ENCODE measurements around the gene CHGA.

The CHGA gene, protein sequence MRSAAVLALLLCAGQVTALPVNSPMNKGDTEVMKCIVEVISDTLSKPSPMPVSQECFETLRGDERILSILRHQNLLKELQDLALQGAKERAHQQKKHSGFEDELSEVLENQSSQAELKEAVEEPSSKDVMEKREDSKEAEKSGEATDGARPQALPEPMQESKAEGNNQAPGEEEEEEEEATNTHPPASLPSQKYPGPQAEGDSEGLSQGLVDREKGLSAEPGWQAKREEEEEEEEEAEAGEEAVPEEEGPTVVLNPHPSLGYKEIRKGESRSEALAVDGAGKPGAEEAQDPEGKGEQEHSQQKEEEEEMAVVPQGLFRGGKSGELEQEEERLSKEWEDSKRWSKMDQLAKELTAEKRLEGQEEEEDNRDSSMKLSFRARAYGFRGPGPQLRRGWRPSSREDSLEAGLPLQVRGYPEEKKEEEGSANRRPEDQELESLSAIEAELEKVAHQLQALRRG

DNA sequence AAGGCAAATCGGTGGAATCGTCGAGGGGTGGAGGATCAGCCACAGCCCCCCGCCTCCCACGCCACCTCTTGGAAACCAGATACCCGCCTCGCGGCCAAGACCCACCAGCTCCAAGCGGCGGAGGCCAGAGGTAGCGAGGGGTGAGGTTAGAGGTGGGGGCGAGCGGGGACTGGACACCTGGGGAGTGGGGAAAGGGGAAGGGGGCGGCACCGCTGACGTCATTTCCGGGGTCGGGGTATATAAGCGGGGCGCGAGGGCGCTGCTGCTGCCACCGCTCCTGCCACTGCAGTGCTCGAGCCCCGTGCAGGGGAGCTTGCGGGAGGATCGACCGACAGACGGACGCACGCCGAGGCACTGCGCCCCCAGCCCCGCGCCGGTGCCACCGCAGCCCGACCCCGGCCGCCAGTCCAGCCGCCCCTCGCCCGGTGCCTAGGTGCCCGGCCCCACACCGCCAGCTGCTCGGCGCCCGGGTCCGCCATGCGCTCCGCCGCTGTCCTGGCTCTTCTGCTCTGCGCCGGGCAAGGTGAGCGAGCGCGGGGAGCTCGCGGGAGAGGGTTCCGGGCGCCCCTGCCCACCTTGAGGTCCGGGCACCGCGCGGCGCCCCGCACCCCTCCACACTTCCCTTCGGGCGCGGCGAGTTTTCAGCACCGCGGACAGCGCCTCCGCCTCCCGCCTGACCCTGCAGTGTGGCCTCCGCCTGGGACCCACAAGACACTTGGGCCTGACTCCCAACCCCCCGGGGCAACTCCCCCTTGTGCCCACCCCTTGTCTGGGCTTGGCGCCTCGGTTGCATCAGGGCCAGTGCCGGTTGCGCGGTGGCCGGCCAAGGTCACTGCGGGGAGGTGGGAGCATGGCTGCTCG, at the start of gene CHGA:
Gene CHGA (plus strand): TSS at position 268 of the 861 bp plus-strand sequence. CDS start 210 bp downstream, at position 478.
- DNase-seq, result peak; percentile 17 to 18

GRCh38 chr14:92874962-92875661, 47.8 kb upstream of the CHGA start:
- DNase-seq, result no peak

- DNase-seq, result no peak
Measured at GRCh38 chr14:92877757-92878431, 45.1 kb upstream of the CHGA start.

GRCh38 chr14:92880351-92880750, 42.6 kb upstream of the CHGA start:
- DNase-seq, result no peak

GRCh38 chr14:92880851-92881250, 42.1 kb upstream of the CHGA start:
- no peak for DNase-seq

DNA sequence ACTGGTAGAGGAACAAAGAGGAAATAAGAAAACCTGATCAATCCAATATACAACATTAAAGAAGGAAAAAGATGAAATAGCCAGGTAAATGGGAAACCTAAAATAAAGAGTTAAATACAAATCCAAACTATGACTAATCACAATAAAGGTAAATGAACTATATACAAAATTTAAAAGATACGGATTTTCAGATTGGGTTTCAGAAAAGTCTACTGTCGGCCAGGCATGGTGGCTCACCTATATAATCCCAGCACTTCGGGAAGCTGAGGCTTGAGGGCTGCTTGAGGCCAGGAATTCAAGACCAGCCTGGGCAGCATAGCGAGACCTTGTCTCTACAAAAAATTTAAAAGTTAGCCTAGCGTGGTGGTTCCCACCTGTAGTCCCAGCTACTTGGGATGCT, 39.9 kb upstream of the CHGA start:
- DNase-seq, result no peak

- DNase-seq, result no peak
Measured at GRCh38 chr14:92884410-92884809, 38.5 kb upstream of the CHGA start.

DNA sequence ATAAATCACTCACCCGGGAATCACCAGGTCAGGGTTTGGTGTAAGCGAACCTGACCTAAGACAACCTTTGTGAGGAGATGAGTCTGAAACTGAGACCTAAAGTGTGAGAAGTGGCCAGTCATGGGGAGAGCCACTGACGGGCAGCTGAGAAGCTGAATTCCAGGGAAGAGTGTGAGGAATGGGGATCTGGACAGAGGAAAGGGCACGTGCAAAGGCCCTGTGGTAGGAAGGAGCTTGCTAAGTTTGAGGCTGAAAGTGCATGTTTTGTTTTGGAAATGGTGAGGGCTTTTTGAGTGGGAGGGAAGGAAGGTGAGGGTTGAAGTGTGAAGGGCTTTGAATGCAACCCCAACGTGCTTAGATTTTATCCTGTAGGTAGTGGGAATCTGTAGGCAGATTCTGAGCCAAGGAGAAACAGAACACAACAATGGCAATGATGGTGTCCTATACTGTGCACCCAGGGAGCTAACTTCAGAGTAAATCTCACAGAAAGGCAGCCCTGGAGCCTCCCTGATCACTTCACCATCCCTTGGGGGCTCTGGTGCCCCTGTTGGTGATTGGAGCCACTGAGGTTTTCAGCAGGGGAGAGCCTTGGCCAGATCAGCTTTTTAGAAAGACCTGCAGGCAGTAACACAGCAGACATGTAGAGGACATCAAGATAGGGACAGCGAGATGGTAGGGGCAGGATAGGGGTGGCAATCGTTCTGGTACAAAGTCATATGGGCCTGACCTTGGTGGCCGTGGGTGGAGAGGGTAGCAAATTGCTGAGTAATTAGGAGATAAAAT, 37.5 kb upstream of the CHGA start:
- no peak for DNase-seq

- DNase-seq, result no peak
Measured at GRCh38 chr14:92886337-92886736, 36.6 kb upstream of the CHGA start.

DNA sequence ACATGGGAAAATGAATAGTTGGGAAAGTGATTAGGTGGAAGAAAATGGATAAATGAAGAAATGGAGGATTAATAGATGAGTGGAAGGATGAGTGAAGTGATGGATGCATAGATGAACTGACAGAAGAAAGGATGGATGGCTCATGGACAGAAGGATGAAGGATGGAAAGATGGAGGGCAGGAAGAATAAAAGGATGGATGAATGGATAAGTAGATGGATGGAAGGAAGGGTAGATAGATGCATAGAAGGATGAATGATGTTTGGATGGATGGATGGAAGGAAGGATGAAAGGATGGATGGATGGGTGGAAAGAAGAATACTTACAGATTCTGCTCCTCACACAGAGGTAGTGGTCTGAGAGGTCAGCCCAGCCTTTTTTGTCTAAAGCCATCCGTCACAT, 35.8 kb upstream of the CHGA start:
- DNase-seq, result no peak

DNA sequence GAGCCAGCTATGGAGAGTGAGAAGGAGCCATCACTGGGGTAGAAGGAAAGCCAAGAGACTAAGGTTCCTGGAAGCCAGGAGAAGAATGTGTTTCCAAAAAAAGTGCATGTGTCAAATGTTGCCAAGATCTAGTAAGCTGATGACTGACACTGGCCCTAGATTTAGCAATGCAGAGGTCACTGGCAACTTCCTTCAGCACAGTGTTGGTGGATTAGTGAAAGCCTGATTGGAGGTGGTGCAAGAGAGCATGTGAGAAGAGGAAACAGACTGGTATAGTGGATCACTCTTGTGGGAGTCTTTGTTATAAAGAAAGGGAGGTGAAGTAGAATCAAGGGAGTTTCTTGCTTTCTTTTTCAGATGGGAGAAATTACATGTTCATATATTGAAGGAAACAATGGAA, 34.1 kb upstream of the CHGA start:
- DNase-seq, result no peak

DNA sequence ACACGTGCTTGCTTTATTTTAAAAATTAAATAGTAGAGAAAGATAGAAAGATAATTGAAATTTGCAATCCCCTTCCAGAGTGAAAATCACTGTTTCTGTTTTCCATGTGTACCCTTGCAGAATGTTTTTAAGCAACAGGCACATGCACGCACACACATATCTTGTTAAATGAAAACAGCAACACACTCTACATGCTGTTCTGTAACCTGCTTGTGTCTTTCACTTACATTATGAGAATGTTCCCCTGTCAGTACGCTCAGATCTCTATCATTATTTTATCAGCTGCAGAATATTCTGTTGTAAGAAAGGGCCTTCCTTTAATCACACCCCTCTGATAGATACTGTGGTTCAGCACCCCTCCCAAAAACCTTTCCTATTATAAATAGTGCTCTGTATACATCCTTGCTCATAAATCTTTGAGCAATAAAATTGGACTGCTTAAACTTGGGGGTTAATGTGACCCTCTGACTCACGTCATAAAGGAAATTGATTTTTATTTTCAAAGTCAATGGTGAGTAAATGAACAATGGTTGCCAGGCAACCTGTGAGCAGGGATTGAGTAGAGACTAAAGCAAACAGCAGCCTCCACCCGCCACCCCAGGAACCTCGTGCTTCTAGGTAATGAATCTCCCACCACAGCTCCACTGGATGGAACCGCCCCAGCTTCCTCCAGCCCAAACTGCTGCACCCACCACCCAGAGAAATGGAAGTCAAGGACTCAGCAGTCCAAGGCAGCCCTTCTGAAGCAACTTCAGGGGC, 31.9 kb upstream of the CHGA start:
- peak in 1 of 2 donors; percentile 11 for DNase-seq

DNA sequence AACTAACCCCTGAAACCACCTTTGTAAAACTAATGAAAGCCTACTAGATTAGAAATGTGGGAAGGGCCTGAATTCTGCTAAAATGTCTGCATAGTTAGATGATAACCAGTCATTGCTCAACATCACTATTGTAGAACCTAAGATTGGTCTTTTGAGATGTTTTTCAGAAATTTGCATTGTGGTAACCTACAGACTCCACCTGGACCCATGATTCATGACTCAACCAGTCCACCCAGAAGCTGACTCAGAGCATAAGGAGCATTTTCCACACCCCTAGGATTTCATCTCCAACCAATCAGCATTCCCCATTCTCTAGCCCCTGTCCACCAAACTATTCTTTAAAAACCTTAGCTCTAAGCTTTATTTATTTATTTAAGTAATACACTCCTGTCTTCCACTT, 30.4 kb upstream of the CHGA start:
- no peak for DNase-seq

- DNase-seq, result no peak
Measured at GRCh38 chr14:92895352-92895878, 27.5 kb upstream of the CHGA start.

- peak in 1 of 2 donors; percentile 25 for DNase-seq
Measured at GRCh38 chr14:92897922-92898565, 24.9 kb upstream of the CHGA start.

GRCh38 chr14:92898566-92899131, 24.3 kb upstream of the CHGA start:
- no peak for DNase-seq

- no peak for DNase-seq
Measured at GRCh38 chr14:92900660-92901059, 22.3 kb upstream of the CHGA start.

DNA sequence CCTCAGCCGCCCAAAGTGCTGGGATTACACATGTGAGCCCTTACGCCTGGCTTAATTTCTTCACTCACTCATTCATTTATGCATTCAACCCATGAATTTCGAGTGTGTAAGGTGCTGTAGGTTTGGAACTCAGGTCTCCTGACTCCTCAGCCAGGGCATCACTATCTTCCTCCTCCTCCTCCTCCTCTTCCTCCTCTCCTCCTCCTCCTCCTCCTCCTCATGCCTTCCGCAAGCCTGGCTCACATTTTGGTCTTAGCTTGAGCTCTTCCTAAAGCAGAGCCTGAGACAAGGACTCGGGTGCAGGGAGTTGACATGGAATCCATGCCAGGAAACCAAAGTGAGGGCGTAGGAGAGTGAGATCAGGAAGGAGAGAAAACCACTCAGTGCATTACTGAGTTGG, 20.8 kb upstream of the CHGA start:
- no peak for DNase-seq

- DNase-seq, result no peak
Measured at GRCh38 chr14:92902726-92903125, 20.2 kb upstream of the CHGA start.

DNA sequence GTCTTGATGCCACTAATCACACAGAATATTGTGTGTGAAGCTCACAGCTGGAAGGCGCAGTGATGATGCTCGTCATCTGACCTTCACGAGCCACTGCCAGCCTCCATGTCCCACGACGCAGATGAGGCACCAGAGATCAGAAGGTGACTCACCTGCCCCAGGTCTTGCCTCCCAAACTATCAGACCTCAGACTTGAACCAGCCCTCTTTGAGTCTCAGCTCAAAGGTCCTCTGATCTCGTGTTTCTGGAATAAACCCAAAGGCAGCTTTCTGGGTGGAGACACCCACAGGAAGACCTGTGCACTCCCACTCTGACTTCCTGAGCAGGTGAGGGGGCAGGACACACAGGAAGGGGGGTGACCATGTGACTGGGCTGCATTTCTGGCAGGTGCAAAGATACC, 19.6 kb upstream of the CHGA start:
- no peak for DNase-seq
